ENCODE data around the gene ARIH2. TPM values are rescaled to one million over a fixed set of nuclear protein-coding genes. Genes with fewer than 3 reads are reported as not detected.

ARIH2 gene
- total RNA-seq, 4 donors from 2014 or later, result 118 to 176 (median 143) TPM

GRCh38 chr3:49032646-49033304 lies 114.1 kb downstream of the ARIH2 start:
- no peak overlapping the region for H3K4me3 ChIP-seq
- in situ Hi-C loops (cut with MboI; ENCODE audit: low sequenced_read_pairs in 4 of 4), result no loop called here
- no peak for ATAC-seq
- H3K36me3 ChIP-seq, result peaks cover 0 to 65% of the 10 kb centered on the region in 2 donors
- TF ChIP-seq CTCF (IDR thresholded peaks at IDR 0.05 in 4 of 5, conservative IDR thresholded peaks at IDR 0.05 in 1 of 5) (no peak), POLR2A (IDR thresholded peaks at IDR 0.05) (no peak)
- no peaks in the 10 kb centered on the region for H3K9me3 ChIP-seq
- no peaks in the 10 kb centered on the region for H3K27me3 ChIP-seq
- no peak overlapping the region for H3K27ac ChIP-seq
- peaks cover 15 to 17% of the 10 kb centered on the region in 2 donors for H3K4me1 ChIP-seq
- DNase-seq, result no peak
- intact Hi-C loops (cut with DNase I; ENCODE audit: low total_unique reads), result no loop called here

GRCh38 chr3:49034650-49035049 lies 116.0 kb downstream of the ARIH2 start:
- in situ Hi-C loops (cut with MboI; ENCODE audit: low sequenced_read_pairs in 4 of 4) (no loop called here), intact Hi-C loops (cut with DNase I; ENCODE audit: low total_unique reads) (no loop called here)
- no peak for TF ChIP-seq CTCF (IDR thresholded peaks at IDR 0.05 in 4 of 5, conservative IDR thresholded peaks at IDR 0.05 in 1 of 5)
- no peak for TF ChIP-seq POLR2A (IDR thresholded peaks at IDR 0.05)
- Histone ChIP-seq H3K36me3 (peaks cover 0 to 71% of the 10 kb centered on the region in 2 donors), H3K27ac (no peak overlapping the region), H3K9me3 (no peaks in the 10 kb centered on the region), H3K4me3 (no peak overlapping the region), H3K4me1 (peaks cover 1 to 3% of the 10 kb centered on the region in 2 donors), H3K27me3 (no peaks in the 10 kb centered on the region)
- DNase-seq (no peak), ATAC-seq (no peak)

GRCh38 chr3:49035281-49035680 lies 116.6 kb downstream of the ARIH2 start:
- H3K4me3 ChIP-seq, result no peak overlapping the region
- DNase-seq, result no peak
- ATAC-seq, result no peak
- intact Hi-C loops (cut with DNase I; ENCODE audit: low total_unique reads) (no loop called here), in situ Hi-C loops (cut with MboI; ENCODE audit: low sequenced_read_pairs in 4 of 4) (no loop called here)
- TF ChIP-seq POLR2A (IDR thresholded peaks at IDR 0.05), result no peak
- no peak for TF ChIP-seq CTCF (IDR thresholded peaks at IDR 0.05 in 4 of 5, conservative IDR thresholded peaks at IDR 0.05 in 1 of 5)
- H3K4me1 ChIP-seq, result no peaks in the 10 kb centered on the region
- peaks cover 0 to 67% of the 10 kb centered on the region in 2 donors for H3K36me3 ChIP-seq
- H3K27ac ChIP-seq, result no peak overlapping the region
- H3K9me3 ChIP-seq, result no peaks in the 10 kb centered on the region
- no peaks in the 10 kb centered on the region for H3K27me3 ChIP-seq

MicroRNA genes within 50 kb of the gene (microRNA counts, 767-probe panel; counts per million panel counts)
- microRNA hsa-miR-191-5p (10,874 to 11,187 counts per million in 2 donors), microRNA hsa-miR-425-5p (356 to 448 counts per million in 2 donors)

Small RNA genes within 50 kb of the gene (microRNA-seq; reads per million reads assigned to microRNA genes)
- gene MIR191 (ENCODE audit: borderline replicate concordance in 2 of 2) (7,255 to 8,096 reads per million in 2 donors), gene MIR425 (ENCODE audit: borderline replicate concordance in 2 of 2) (708 to 778 reads per million in 2 donors)

Other genes with a start within 250 kb of the ARIH2 start
- 10 to 100 TPM; 13.2 to 33.1 (median 19.4) TPM for gene NCKIPSD, start 232.9 kb upstream of the ARIH2 start, total RNA-seq
- 10 to 100 TPM; 16.9 to 31.8 (median 22.0) TPM for gene IP6K2, start 201.6 kb upstream of the ARIH2 start, total RNA-seq
- 10 to 100 TPM; 62.2 to 97.1 (median 80.2) TPM for gene PRKAR2A, start 71.0 kb upstream of the ARIH2 start, total RNA-seq
- gene SLC25A20, start 20.0 kb upstream of the ARIH2 start, total RNA-seq, result 100 to 1,000 TPM in 1 of 4 donors, 10 to 100 TPM in 3; 67.8 to 110 (median 83.4) TPM
- gene P4HTM, start 71.4 kb downstream of the ARIH2 start, total RNA-seq, result 10 to 100 TPM; 13.6 to 21.7 (median 20.3) TPM
- 10 to 100 TPM; 40.4 to 50.9 (median 45.5) TPM for gene WDR6, start 88.5 kb downstream of the ARIH2 start, total RNA-seq
- gene DALRD3, start 99.7 kb downstream of the ARIH2 start, total RNA-seq, result 10 to 100 TPM; 10.6 to 20.1 (median 16.3) TPM
- gene NDUFAF3, start 103.3 kb downstream of the ARIH2 start, total RNA-seq, result 100 to 1,000 TPM; 129 to 181 (median 148) TPM
- 100 to 1,000 TPM; 178 to 229 (median 205) TPM for gene IMPDH2, start 110.6 kb downstream of the ARIH2 start, total RNA-seq
- gene QRICH1, start 175.2 kb downstream of the ARIH2 start, total RNA-seq, result 10 to 100 TPM; 35.8 to 65.6 (median 47.1) TPM
- gene QARS1, start 185.9 kb downstream of the ARIH2 start, total RNA-seq, result 100 to 1,000 TPM; 157 to 259 (median 173) TPM
- 100 to 1,000 TPM; 100 to 188 (median 128) TPM for gene USP19, start 202.0 kb downstream of the ARIH2 start, total RNA-seq
- gene LAMB2, start 214.2 kb downstream of the ARIH2 start, total RNA-seq, result 100 to 1,000 TPM; 154 to 355 (median 243) TPM
- gene CCDC71, start 247.5 kb downstream of the ARIH2 start, total RNA-seq, result 10 to 100 TPM; 20.0 to 31.0 (median 22.0) TPM

All from gastrocnemius medialis (tissue), 4 donors.